Sigmoid colon (tissue), 4 donors: ENCODE results near the gene ENDOU.

Experiments
- POLR2A ChIP-seq, 2 donors: fragments of 450-650 bp; IDR thresholded peaks; one replicate each; pipeline ENCODE4 v1.6.1; 2016; ENCODE audit warnings: antibody characterized with exemption in 2 of 2, mild to moderate bottlenecking in 2 of 2, moderate library complexity in 2 of 2
- POLR2AphosphoS5 ChIP-seq, 4 donors: sonication (generic); formaldehyde crosslinking; IDR thresholded peaks; one replicate each; pipeline ENCODE4 v1.6.1; 2017; ENCODE audit warnings: antibody characterized with exemption in 4 of 4
- TF ChIP-seq, protein P1 (sequence below), 4 experiments: fragments of 450-650 bp in 3 of 4; fragments of 200-600 bp in 1 of 4; IDR thresholded peaks; one replicate each; pipeline ENCODE4 v1.5.1; 2016 to 2019; ENCODE audit warnings: antibody characterized with exemption in 4 of 4, mild to moderate bottlenecking in 3 of 4, moderate library complexity in 2 of 4

GRCh38 chr12:47718531-47718930, 6.8 kb downstream of the ENDOU start:
- TF ChIP-seq POLR2A (IDR thresholded peaks at IDR 0.05) (no peak), POLR2AphosphoS5 (IDR thresholded peaks at IDR 0.05) (no peak)
- TF ChIP-seq, protein P1, sequence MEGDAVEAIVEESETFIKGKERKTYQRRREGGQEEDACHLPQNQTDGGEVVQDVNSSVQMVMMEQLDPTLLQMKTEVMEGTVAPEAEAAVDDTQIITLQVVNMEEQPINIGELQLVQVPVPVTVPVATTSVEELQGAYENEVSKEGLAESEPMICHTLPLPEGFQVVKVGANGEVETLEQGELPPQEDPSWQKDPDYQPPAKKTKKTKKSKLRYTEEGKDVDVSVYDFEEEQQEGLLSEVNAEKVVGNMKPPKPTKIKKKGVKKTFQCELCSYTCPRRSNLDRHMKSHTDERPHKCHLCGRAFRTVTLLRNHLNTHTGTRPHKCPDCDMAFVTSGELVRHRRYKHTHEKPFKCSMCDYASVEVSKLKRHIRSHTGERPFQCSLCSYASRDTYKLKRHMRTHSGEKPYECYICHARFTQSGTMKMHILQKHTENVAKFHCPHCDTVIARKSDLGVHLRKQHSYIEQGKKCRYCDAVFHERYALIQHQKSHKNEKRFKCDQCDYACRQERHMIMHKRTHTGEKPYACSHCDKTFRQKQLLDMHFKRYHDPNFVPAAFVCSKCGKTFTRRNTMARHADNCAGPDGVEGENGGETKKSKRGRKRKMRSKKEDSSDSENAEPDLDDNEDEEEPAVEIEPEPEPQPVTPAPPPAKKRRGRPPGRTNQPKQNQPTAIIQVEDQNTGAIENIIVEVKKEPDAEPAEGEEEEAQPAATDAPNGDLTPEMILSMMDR (IDR thresholded peaks at IDR 0.05) = no peak
